Stimulated activated CD4-positive, alpha-beta T cell treated with anti-CD3 and anti-CD28 coated beads, Interleukin-12 subunit alpha, Interleukin-12 subunit beta, amount 100 ng/mL, for 4 hours (primary cell): ENCODE data around the gene HIVEP2.

Experiments used
- DNase-seq: peaks from one replicate; pipeline ENCODE4 v3.0.0-alpha.2; 2020

HIVEP2 gene

GRCh38 chr6:142887517-142887916, 57.5 kb downstream of the HIVEP2 start:
- no peak for DNase-seq

GRCh38 chr6:142886431-142887170, 58.4 kb downstream of the HIVEP2 start:
- DNase-seq: no peak

- no peak for DNase-seq
These were observed 59.7 kb downstream of the HIVEP2 start for GRCh38 chr6:142885182-142885867.

GRCh38 chr6:142884214-142885035, 60.6 kb downstream of the HIVEP2 start:
- no peak for DNase-seq

GRCh38 chr6:142883011-142883410, 62.0 kb downstream of the HIVEP2 start:
- no peak for DNase-seq

- no peak for DNase-seq
These were observed 63.2 kb downstream of the HIVEP2 start for GRCh38 chr6:142881761-142882160.

- DNase-seq: no peak
These were observed 63.7 kb downstream of the HIVEP2 start for GRCh38 chr6:142881290-142881689.

- DNase-seq: no peak
These were observed 64.8 kb downstream of the HIVEP2 start for GRCh38 chr6:142880201-142880600.

- no peak for DNase-seq
These were observed 65.4 kb downstream of the HIVEP2 start for GRCh38 chr6:142879527-142879926.

- no peak for DNase-seq
These were observed 65.9 kb downstream of the HIVEP2 start for GRCh38 chr6:142879076-142879475.

GRCh38 chr6:142878407-142878806, 66.6 kb downstream of the HIVEP2 start:
- no peak for DNase-seq

- no peak for DNase-seq
These were observed 70.3 kb downstream of the HIVEP2 start for GRCh38 chr6:142874676-142875075.

- no peak for DNase-seq
These were observed 72.6 kb downstream of the HIVEP2 start for GRCh38 chr6:142872376-142872775.

GRCh38 chr6:142871910-142872331, 73.1 kb downstream of the HIVEP2 start:
- DNase-seq: no peak

GRCh38 chr6:142870787-142871415, 74.1 kb downstream of the HIVEP2 start:
- no peak for DNase-seq

- DNase-seq: no peak
These were observed 76.1 kb downstream of the HIVEP2 start for GRCh38 chr6:142868917-142869316.

- no peak for DNase-seq
These were observed 76.8 kb downstream of the HIVEP2 start for GRCh38 chr6:142867988-142868812.

GRCh38 chr6:142867355-142867801, 77.6 kb downstream of the HIVEP2 start:
- DNase-seq: no peak

- DNase-seq: no peak
These were observed 81.0 kb downstream of the HIVEP2 start for GRCh38 chr6:142863981-142864380.

- DNase-seq: no peak
These were observed 83.3 kb downstream of the HIVEP2 start for GRCh38 chr6:142861711-142862110.

GRCh38 chr6:142860498-142860897, 84.5 kb downstream of the HIVEP2 start:
- no peak for DNase-seq
